GM13976 (cell line): ENCODE measurements around the gene FOCAD.

Source experiments
- DNase-seq: peaks from one replicate; pipeline ENCODE4 v3.0.0; 2012; ENCODE audit warnings: low spot score
- CTCF ChIP-seq: IDR thresholded peaks from 2 replicates; pipeline ENCODE4 v1.5.1; 2012; ENCODE audit warnings: borderline replicate concordance, mild to moderate bottlenecking; ENCODE audit not compliant: insufficient read depth; ENCODE audit errors: extremely low read depth, missing control alignments, control extremely low read depth
- in situ Hi-C: fragments of 300-500 bp; cut with MboI; formaldehyde crosslinking; loops from one replicate; pipeline ENCODE4 v1.12.0; 2022; ENCODE audit warnings: low sequenced_read_pairs, mixed read lengths, inconsistent platforms; ENCODE audit not compliant: unreplicated experiment

Gene FOCAD

GRCh38 chr9:20791682-20792081, 107.6 kb downstream of the FOCAD start:
- TF ChIP-seq CTCF: no peak

GRCh38 chr9:20804489-20805250, 120.6 kb downstream of the FOCAD start:
- no peak for DNase-seq
- in situ Hi-C loops: no loop called here
- no peak for TF ChIP-seq CTCF

More at GRCh38 chr9:20791682-20792081, 107.6 kb downstream of the FOCAD start:
- in situ Hi-C loops: no loop called here
- no peak for DNase-seq

GRCh38 chr9:20805766-20806165, 121.7 kb downstream of the FOCAD start:
- DNase-seq: no peak
- in situ Hi-C loops: no loop called here
- no peak for TF ChIP-seq CTCF

- no peak for TF ChIP-seq CTCF
- no peak for DNase-seq
- in situ Hi-C loops: no loop called here
These were observed 123.9 kb downstream of the FOCAD start for GRCh38 chr9:20808002-20808401.

- DNase-seq: no peak
- in situ Hi-C loops: no loop called here
- TF ChIP-seq CTCF: no peak
These were observed 127.8 kb downstream of the FOCAD start for GRCh38 chr9:20811872-20812271.

GRCh38 chr9:20815923-20816703, 132.1 kb downstream of the FOCAD start:
- DNase-seq: no peak
- TF ChIP-seq CTCF: no peak
- in situ Hi-C loops: no loop called here
